Dendritic cell treated with granulocyte-macrophage colony-stimulating factor and Interleukin-4, amounts not matched to agents 40 ng/mL and 50 ng/mL, for 4 days (primary cell): ENCODE results near the gene USP48.

Experiments
- H3K27ac Mint-ChIP-seq: one replicate; pipeline ENCODE4 v1.8.0; 2022; ENCODE audit warnings: mild to moderate bottlenecking, mixed read lengths
- H3K27me3 Mint-ChIP-seq: one replicate; pipeline ENCODE4 v1.8.0; 2022; ENCODE audit warnings: mild to moderate bottlenecking, mixed read lengths
- H3K36me3 Mint-ChIP-seq: one replicate; pipeline ENCODE4 v1.8.0; 2022; ENCODE audit warnings: low read depth, mixed read lengths
- H3K4me1 Mint-ChIP-seq: one replicate; pipeline ENCODE4 v1.8.0; 2022; ENCODE audit warnings: low read depth, mixed read lengths
- H3K4me3 Mint-ChIP-seq: one replicate; pipeline ENCODE4 v1.8.0; 2022; ENCODE audit warnings: mild to moderate bottlenecking, moderate library complexity, mixed read lengths
- H3K9me3 Mint-ChIP-seq: one replicate; pipeline ENCODE4 v1.8.0; 2022; ENCODE audit warnings: mixed read lengths
- intact Hi-C: fragments of 100-400 bp; cut with micrococcal nuclease; formaldehyde crosslinking; loops from one replicate; pipeline ENCODE4 v1.15.0; 2022

USP48 gene

DNA sequence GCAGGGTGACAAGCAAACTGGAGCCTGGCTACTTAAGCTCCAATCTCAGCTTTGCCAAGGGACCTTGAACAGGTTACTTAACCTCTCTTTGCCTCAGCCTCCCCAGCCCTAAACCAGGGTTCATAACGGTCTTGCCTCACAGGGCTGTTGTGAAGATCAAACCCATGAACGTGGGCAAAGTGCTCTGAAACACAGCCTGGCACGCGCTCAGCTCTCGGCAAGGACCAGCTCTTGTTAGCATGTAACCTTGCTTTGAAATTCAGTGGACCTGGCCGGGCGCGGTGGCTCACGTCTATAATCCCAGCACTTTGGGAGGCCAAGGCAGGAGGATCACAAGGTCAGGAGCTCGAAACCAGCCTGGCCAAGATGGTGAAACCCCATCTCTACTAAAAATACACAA lies 138.6 kb downstream of the USP48 start:
- intact Hi-C loops = no loop called here
- Mint-ChIP-seq H3K27ac (no peak overlapping the region), H3K9me3 (no peaks in the 10 kb centered on the region), H3K27me3 (peaks cover 23% of the 10 kb centered on the region), H3K36me3 (peaks cover 15% of the 10 kb centered on the region), H3K4me1 (peaks cover 5% of the 10 kb centered on the region), H3K4me3 (no peak overlapping the region)

DNA sequence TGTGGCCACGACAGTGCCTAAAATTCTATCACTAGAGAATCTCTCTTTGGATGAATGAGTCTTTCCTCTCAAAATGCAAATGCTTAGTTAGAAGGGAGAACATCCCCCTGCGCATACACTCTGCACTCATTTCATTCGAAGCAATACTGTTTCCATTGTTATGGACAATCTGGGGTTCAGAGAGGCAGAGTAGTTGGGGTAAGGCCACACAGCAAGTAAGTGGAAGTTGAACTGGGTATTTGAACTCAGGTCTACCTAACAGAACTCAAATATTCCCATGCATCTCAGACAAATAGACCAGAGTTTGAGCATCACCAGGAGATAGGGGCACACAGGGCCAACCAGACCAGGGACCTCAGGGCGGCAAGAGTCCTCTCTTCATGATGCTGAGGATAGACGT lies 139.3 kb downstream of the USP48 start:
- no peak overlapping the region for H3K4me3 Mint-ChIP-seq
- H3K9me3 Mint-ChIP-seq = no peaks in the 10 kb centered on the region
- peaks cover 16% of the 10 kb centered on the region for H3K27me3 Mint-ChIP-seq
- H3K27ac Mint-ChIP-seq = no peak overlapping the region
- no peaks in the 10 kb centered on the region for H3K4me1 Mint-ChIP-seq
- intact Hi-C loops = no loop called here
- H3K36me3 Mint-ChIP-seq = peaks cover 16% of the 10 kb centered on the region

DNA sequence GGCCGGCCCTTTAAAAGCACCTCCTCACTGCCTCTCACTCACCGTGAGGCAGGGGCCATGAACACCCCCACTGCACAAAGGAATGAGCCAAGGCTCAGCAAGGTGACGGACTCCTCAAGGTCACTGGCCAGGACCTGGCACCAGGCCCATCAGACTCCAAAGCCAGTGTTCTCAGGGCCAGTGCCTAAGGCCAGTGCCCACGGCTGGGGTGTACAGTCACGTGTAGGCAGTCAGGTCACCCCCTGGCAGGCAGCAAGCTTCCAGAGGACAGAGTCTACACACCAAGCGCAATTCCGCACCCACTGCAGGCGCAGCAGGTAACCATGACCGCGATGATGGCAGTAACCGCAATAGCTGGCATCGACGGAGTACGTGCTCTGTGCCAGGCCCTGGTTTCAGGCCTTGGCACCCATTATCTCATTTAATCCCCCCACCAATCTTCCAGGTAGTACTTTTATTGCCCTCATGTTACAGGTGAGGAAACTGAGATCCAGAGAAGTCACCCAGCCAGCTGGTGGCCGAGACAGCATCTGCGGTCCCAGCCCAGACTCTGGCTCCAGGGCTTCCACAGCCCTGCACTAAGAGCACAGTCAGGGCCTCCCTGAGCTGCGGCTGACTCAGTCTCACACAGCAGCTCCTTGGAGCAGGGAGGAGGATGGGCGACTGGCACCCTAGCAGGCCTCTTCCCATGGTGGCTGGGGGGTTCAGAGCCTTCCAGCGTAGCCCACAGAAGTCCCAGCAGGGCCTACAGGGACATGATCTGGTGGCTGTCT lies 140.8 kb downstream of the USP48 start:
- Mint-ChIP-seq H3K27me3 (peaks cover 11% of the 10 kb centered on the region), H3K27ac (no peak overlapping the region), H3K9me3 (no peaks in the 10 kb centered on the region), H3K4me3 (no peak overlapping the region), H3K4me1 (no peaks in the 10 kb centered on the region), H3K36me3 (peaks cover 16% of the 10 kb centered on the region)
- intact Hi-C loops = no loop called here

DNA sequence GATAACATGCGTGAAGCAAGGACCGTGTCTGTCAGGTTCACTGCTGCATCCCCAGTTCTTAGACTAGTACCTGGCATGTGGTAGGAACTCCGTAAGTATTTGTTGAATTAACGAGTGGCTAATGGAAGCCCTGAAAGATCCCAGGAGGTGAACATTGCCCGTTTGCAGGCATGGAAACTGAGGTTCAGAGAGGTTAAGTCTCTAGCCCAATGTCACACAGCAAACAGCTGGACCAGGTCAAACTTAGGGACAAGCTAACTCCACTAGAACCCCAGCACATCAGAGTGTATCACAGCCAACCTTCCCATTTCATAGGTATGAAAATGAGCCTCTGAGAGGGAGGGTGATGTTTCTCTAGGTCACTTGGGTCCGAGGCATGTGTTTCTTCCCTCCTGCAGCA lies 141.4 kb downstream of the USP48 start:
- Mint-ChIP-seq H3K9me3 (no peaks in the 10 kb centered on the region), H3K36me3 (peaks cover 19% of the 10 kb centered on the region), H3K27me3 (peaks cover 10% of the 10 kb centered on the region), H3K4me1 (no peaks in the 10 kb centered on the region), H3K4me3 (no peak overlapping the region), H3K27ac (no peak overlapping the region)
- intact Hi-C loops = no loop called here

- Mint-ChIP-seq H3K4me3 (no peak overlapping the region), H3K9me3 (no peaks in the 10 kb centered on the region), H3K27ac (no peak overlapping the region), H3K4me1 (no peaks in the 10 kb centered on the region), H3K36me3 (peaks cover 22% of the 10 kb centered on the region), H3K27me3 (peaks cover 11% of the 10 kb centered on the region)
- intact Hi-C loops = no loop called here
These were observed 141.9 kb downstream of the USP48 start for GRCh38 chr1:21641076-21641475.

DNA sequence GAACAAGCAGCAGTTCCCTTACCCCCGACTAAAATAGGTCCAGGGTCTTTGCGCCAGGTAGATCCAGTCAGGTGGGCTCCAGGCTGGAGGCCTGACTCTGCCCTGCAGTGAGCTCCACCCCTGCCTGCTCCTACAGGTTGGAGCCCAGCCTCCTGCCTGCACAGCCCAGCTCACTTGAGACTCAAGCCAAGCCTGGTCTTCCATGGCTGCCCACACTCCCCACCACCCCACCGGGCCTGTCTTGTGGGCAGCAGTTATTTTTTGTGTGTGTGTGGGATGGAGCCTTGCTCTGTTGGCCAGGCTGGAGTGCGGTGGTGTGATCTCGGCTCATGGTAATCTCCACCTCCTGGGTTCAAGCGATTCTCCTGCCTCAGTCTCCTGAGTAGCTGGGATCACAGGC lies 142.3 kb downstream of the USP48 start:
- intact Hi-C loops = no loop called here
- Mint-ChIP-seq H3K4me1 (no peaks in the 10 kb centered on the region), H3K36me3 (peaks cover 22% of the 10 kb centered on the region), H3K4me3 (no peak overlapping the region), H3K9me3 (no peaks in the 10 kb centered on the region), H3K27ac (no peak overlapping the region), H3K27me3 (peaks cover 10% of the 10 kb centered on the region)

GRCh38 chr1:21639594-21640041 lies 143.3 kb downstream of the USP48 start:
- Mint-ChIP-seq H3K27me3 (peaks cover 13% of the 10 kb centered on the region), H3K4me1 (no peaks in the 10 kb centered on the region), H3K4me3 (no peak overlapping the region), H3K9me3 (no peaks in the 10 kb centered on the region), H3K27ac (no peak overlapping the region), H3K36me3 (peaks cover 22% of the 10 kb centered on the region)
- intact Hi-C loops = no loop called here

DNA sequence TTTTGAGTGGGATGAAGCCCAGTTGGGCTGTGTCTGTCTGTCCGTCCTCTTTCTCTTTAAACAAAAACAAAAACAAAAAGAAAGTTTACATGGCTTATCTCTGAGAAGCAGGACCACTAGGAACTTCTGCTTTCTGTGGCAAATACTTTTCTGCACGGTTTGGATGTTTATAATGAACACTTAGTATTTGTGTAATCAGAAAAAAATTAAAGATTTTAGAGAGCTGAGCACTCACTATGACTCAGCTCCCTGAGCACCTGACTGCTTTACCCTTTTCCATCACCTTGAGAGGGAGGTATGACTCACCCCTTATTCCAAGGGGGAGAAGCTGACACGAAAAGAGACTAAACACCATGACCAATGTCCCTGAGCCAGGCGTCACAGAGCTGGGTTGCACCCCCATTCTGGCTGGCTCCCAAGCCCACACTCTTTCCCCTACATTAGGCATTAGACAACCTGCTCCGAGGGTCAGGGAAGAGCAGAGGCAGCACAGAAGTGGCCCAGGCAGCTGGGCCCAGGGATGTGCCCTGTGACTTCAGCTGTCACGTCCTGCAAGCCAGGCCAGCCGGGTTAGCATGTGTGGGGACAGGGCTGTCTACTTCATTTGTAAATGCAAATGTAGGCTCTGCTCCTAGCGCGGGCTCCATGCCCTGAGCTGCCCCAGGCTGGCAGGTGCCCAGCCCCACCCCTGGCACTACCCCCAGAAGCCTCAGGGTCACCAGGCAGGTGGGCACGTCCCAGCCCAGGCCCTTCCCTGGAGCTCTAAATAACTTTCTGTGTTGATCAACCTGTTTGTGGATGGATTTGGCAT lies 144.2 kb downstream of the USP48 start:
- intact Hi-C loops = no loop called here
- peaks cover 15% of the 10 kb centered on the region for H3K27me3 Mint-ChIP-seq
- H3K36me3 Mint-ChIP-seq = peaks cover 22% of the 10 kb centered on the region
- no peaks in the 10 kb centered on the region for H3K9me3 Mint-ChIP-seq
- H3K27ac Mint-ChIP-seq = no peak overlapping the region
- no peaks in the 10 kb centered on the region for H3K4me1 Mint-ChIP-seq
- H3K4me3 Mint-ChIP-seq = no peak overlapping the region

DNA sequence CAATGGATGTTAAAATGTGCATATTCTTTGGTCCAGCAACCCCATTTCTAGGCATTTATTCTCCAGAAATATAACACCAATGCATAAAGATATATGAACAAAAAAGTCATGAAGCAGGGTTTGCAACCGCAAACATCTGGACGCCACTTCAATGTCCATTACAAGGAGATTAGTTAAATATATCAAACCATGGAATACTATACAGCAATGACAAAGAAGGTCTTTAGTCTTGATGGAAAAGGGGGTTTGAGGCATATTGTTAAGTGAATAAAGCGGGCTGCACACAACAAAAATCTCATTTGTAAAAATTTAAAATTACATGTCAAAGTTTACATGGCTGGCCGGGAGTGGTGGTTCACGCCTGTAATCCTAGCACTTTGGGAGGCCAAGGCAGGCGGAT lies 145.4 kb downstream of the USP48 start:
- peaks cover 16% of the 10 kb centered on the region for H3K36me3 Mint-ChIP-seq
- H3K27ac Mint-ChIP-seq = no peak overlapping the region
- H3K9me3 Mint-ChIP-seq = no peaks in the 10 kb centered on the region
- intact Hi-C loops = no loop called here
- H3K4me3 Mint-ChIP-seq = no peak overlapping the region
- H3K4me1 Mint-ChIP-seq = no peaks in the 10 kb centered on the region
- peaks cover 16% of the 10 kb centered on the region for H3K27me3 Mint-ChIP-seq

GRCh38 chr1:21636029-21636428 lies 146.9 kb downstream of the USP48 start:
- intact Hi-C loops = no loop called here
- Mint-ChIP-seq H3K9me3 (no peaks in the 10 kb centered on the region), H3K36me3 (peaks cover 16% of the 10 kb centered on the region), H3K27me3 (peaks cover 19% of the 10 kb centered on the region), H3K4me1 (no peaks in the 10 kb centered on the region), H3K4me3 (no peak overlapping the region), H3K27ac (no peak overlapping the region)

- H3K27me3 Mint-ChIP-seq = peaks cover 26% of the 10 kb centered on the region
- H3K4me3 Mint-ChIP-seq = no peak overlapping the region
- intact Hi-C loops = no loop called here
- H3K9me3 Mint-ChIP-seq = no peaks in the 10 kb centered on the region
- H3K36me3 Mint-ChIP-seq = peaks cover 13% of the 10 kb centered on the region
- H3K27ac Mint-ChIP-seq = no peak overlapping the region
- H3K4me1 Mint-ChIP-seq = peaks cover 3% of the 10 kb centered on the region
These were observed 148.0 kb downstream of the USP48 start for GRCh38 chr1:21634806-21635535.

- intact Hi-C loops = no loop called here
- Mint-ChIP-seq H3K27ac (no peak overlapping the region), H3K36me3 (peaks cover 6% of the 10 kb centered on the region), H3K4me3 (no peak overlapping the region), H3K4me1 (peaks cover 10% of the 10 kb centered on the region), H3K27me3 (peaks cover 28% of the 10 kb centered on the region), H3K9me3 (no peaks in the 10 kb centered on the region)
These were observed 148.8 kb downstream of the USP48 start for GRCh38 chr1:21633992-21634805.

- peaks cover 31% of the 10 kb centered on the region for H3K27me3 Mint-ChIP-seq
- peaks cover 15% of the 10 kb centered on the region for H3K4me1 Mint-ChIP-seq
- no peak overlapping the region for H3K4me3 Mint-ChIP-seq
- peaks cover 6% of the 10 kb centered on the region for H3K36me3 Mint-ChIP-seq
- H3K9me3 Mint-ChIP-seq = no peaks in the 10 kb centered on the region
- intact Hi-C loops = no loop called here
- no peak overlapping the region for H3K27ac Mint-ChIP-seq
These were observed 149.7 kb downstream of the USP48 start for GRCh38 chr1:21633141-21633755.
